ENCODE measurements around the gene WDR27. TPM values are rescaled to one million over a fixed set of nuclear protein-coding genes. Genes with fewer than 3 reads are reported as not detected.
"Not testable (repeated sequence)": the region's sequence is repeated elsewhere in the genome, so short reads cannot be mapped to it uniquely, and the experiment has no call there.

Gene WDR27
- total RNA-seq, 2 donors from 2014 or later, result 17.8 to 53.1 TPM

GRCh38 chr6:169472786-169473416, 228.9 kb downstream of the WDR27 start:
- intact Hi-C loops (cut with DNase I), result no loop called here
- TF ChIP-seq CTCF (IDR thresholded peaks at IDR 0.05), result no peak
- 78% methylated on average over 3 of the region's 3 CpGs for WGBS
- no peaks in the 10 kb centered on the region for H3K4me1 ChIP-seq (replicated peaks)
- no peaks in the 10 kb centered on the region for H3K27me3 ChIP-seq (replicated peaks; ENCODE audit: insufficient read depth)
- no peaks in the 10 kb centered on the region for H3K9me3 ChIP-seq
- no peaks in the 10 kb centered on the region for H3K36me3 ChIP-seq
- H3K27ac ChIP-seq, result no peak overlapping the region
- no peak for DNase-seq (ENCODE audit: low spot score)
- no peak overlapping the region for H3K4me3 ChIP-seq

- no peaks in the 10 kb centered on the region for H3K36me3 ChIP-seq
- no peaks in the 10 kb centered on the region for H3K4me1 ChIP-seq (replicated peaks)
- DNase-seq (ENCODE audit: low spot score), result no peak
- H3K4me3 ChIP-seq, result no peak overlapping the region
- 94% methylated on average over 2 of the region's 2 CpGs for WGBS
- H3K9me3 ChIP-seq, result no peaks in the 10 kb centered on the region
- TF ChIP-seq CTCF (IDR thresholded peaks at IDR 0.05) (no peak), POLR2A (IDR thresholded peaks at IDR 0.05) (no peak), POLR2AphosphoS5 (IDR thresholded peaks at IDR 0.05) (no peak)
- intact Hi-C loops (cut with DNase I), result no loop called here
- H3K27ac ChIP-seq, result no peak overlapping the region
- H3K27me3 ChIP-seq (replicated peaks; ENCODE audit: insufficient read depth), result no peaks in the 10 kb centered on the region
These were observed 231.0 kb downstream of the WDR27 start for GRCh38 chr6:169470790-169471189.

- 97% methylated on average over 1 of the region's 1 CpG for WGBS
- no peaks in the 10 kb centered on the region for H3K27me3 ChIP-seq (replicated peaks; ENCODE audit: insufficient read depth)
- TF ChIP-seq POLR2A (IDR thresholded peaks at IDR 0.05), result no peak
- TF ChIP-seq POLR2AphosphoS5 (IDR thresholded peaks at IDR 0.05), result no peak
- no peak for TF ChIP-seq CTCF (IDR thresholded peaks at IDR 0.05)
These were observed 232.8 kb downstream of the WDR27 start for GRCh38 chr6:169469028-169469427.

GRCh38 chr6:169467755-169468154, 234.1 kb downstream of the WDR27 start:
- H3K9me3 ChIP-seq; H3K27me3 ChIP-seq (replicated peaks; ENCODE audit: insufficient read depth); H3K4me3 ChIP-seq; H3K36me3 ChIP-seq; intact Hi-C loops (cut with DNase I); H3K27ac ChIP-seq; H3K4me1 ChIP-seq (replicated peaks); DNase-seq (ENCODE audit: low spot score): not testable (repeated sequence)
- 90% methylated on average over 4 of the region's 4 CpGs for WGBS

More at GRCh38 chr6:169469028-169469427, 232.8 kb downstream of the WDR27 start:
- no peak overlapping the region for H3K27ac ChIP-seq
- no peak overlapping the region for H3K4me3 ChIP-seq
- no peaks in the 10 kb centered on the region for H3K4me1 ChIP-seq (replicated peaks)
- no peak for DNase-seq (ENCODE audit: low spot score)
- intact Hi-C loops (cut with DNase I), result no loop called here
- H3K36me3 ChIP-seq, result no peaks in the 10 kb centered on the region
- no peaks in the 10 kb centered on the region for H3K9me3 ChIP-seq

- H3K9me3 ChIP-seq; H3K36me3 ChIP-seq; DNase-seq (ENCODE audit: low spot score); H3K27ac ChIP-seq; H3K27me3 ChIP-seq (replicated peaks; ENCODE audit: insufficient read depth); H3K4me3 ChIP-seq; intact Hi-C loops (cut with DNase I); H3K4me1 ChIP-seq (replicated peaks): not testable (repeated sequence)
- 90% methylated on average over 2 of the region's 2 CpGs for WGBS
These were observed 235.6 kb downstream of the WDR27 start for GRCh38 chr6:169466256-169466655.

GRCh38 chr6:169457762-169458161, 244.1 kb downstream of the WDR27 start:
- intact Hi-C loops (cut with DNase I), result no loop called here
- 90% methylated on average over 5 of the region's 5 CpGs for WGBS

More at GRCh38 chr6:169457762-169458161, 244.1 kb downstream of the WDR27 start:
- no peak for TF ChIP-seq POLR2AphosphoS5 (IDR thresholded peaks at IDR 0.05)
- no peak for TF ChIP-seq POLR2A (IDR thresholded peaks at IDR 0.05)
- no peak for TF ChIP-seq CTCF (IDR thresholded peaks at IDR 0.05)
- Histone ChIP-seq H3K27me3 (replicated peaks; ENCODE audit: insufficient read depth) (no peaks in the 10 kb centered on the region), H3K9me3 (no peaks in the 10 kb centered on the region), H3K4me1 (replicated peaks) (no peaks in the 10 kb centered on the region), H3K36me3 (no peaks in the 10 kb centered on the region), H3K4me3 (no peak overlapping the region), H3K27ac (no peak overlapping the region)
- DNase-seq (ENCODE audit: low spot score), result no peak

Measured in prostate gland (tissue), 2 donors.